Activated CD8-positive, alpha-beta T cell treated with anti-CD3 and anti-CD28 coated beads for 36 hours (primary cell): ENCODE measurements around the gene DPH1. TPM values are rescaled to one million over a fixed set of nuclear protein-coding genes. Genes with fewer than 3 reads are reported as not detected.

Source experiments
- ATAC-seq: fragments of 200-7000 bp; cut with Tn5 transposase; one replicate; pipeline ENCODE4 v1.10.0; 2021; ENCODE audit warnings: mild to moderate bottlenecking, moderate library complexity
- CTCF ChIA-PET: fragments of 350-600 bp; sonication (Branson Sonifier 250); formaldehyde crosslinking; loops from one replicate; lab custom pipeline; 2021; ENCODE audit warnings: antibody characterized with exemption; lab: Charles Lee
- POLR2A ChIA-PET: fragments of 350-600 bp; sonication (Branson Sonifier 250); formaldehyde crosslinking; loops from one replicate; lab custom pipeline; 2021; ENCODE audit warnings: antibody characterized with exemption; lab: Charles Lee
- DNase-seq: peaks from one replicate; pipeline ENCODE4 v3.0.0-alpha.2; 2020
- H3K27ac Mint-ChIP-seq: one replicate; pipeline ENCODE4 v1.8.0; 2021; ENCODE audit warnings: mild to moderate bottlenecking, mixed read lengths
- H3K27me3 Mint-ChIP-seq: one replicate; pipeline ENCODE4 v1.8.0; 2021; ENCODE audit warnings: mixed read lengths
- H3K36me3 Mint-ChIP-seq: one replicate; pipeline ENCODE4 v1.8.0; 2021; ENCODE audit warnings: low read depth, mixed read lengths
- H3K4me1 Mint-ChIP-seq: one replicate; pipeline ENCODE4 v1.8.0; 2021; ENCODE audit warnings: low read depth, mixed read lengths
- H3K4me3 Mint-ChIP-seq: one replicate; pipeline ENCODE4 v1.8.0; 2021; ENCODE audit warnings: mild to moderate bottlenecking, moderate library complexity, mixed read lengths
- H3K9me3 Mint-ChIP-seq: one replicate; pipeline ENCODE4 v1.8.0; 2021; ENCODE audit warnings: mixed read lengths
- intact Hi-C: fragments of 100-400 bp; cut with micrococcal nuclease; formaldehyde crosslinking; loops from one replicate; pipeline ENCODE4 v1.10.0; 2022
- total RNA-seq, 2 experiments: library from RNA; stranded (reverse); gene quantifications; one replicate each; pipeline ENCODE4 v1.2.3, GENCODE V29; 2021
- TF ChIP-seq, protein P1 (sequence below): fragments of 200-600 bp; IDR thresholded peaks from one replicate; pipeline ENCODE4 v1.8.0; 2022; ENCODE audit warnings: antibody characterized with exemption, mild to moderate bottlenecking

The DPH1 gene
- total RNA-seq, 2 experiments from 2014 or later: 27.8 to 32.5 TPM

DNA sequence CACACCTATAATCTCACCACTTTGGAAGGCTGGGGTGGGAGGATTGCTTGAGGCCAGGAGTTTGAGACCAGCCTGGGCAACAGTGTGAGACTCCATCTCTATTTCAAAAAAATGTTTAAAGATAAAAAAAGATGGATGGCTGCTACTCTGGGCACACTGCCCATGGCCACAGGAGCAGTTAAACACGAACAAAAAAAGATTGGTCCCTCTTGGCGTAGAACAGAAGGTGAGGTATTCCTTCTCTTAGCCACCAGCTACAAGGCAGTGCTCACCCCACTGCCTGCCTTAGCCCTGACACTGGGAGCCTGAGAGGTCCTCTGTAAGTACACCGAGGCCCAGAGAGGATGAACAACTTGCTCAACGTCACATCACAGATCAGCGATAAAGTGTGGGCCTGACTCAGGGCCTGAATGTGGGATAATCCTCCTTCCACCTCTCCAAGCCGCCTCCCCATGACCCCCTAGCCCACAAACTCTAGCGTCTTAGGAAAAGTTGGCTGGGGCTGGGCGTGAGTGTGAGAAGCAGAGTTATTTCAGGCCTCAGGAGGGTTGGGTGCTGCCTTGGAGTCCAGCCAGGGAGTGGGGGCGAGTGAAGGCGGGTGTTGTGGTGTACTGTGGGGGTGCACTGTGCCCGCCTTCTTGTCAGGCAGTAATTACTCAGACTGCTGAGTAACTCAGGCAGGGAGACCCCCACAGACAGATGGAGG is 2.3 kb upstream of the DPH1 start:
- H3K9me3 Mint-ChIP-seq: no peaks in the 10 kb centered on the region
- no peaks in the 10 kb centered on the region for H3K36me3 Mint-ChIP-seq
- H3K4me1 Mint-ChIP-seq: peaks cover 28% of the 10 kb centered on the region
- DNase-seq: no peak
- H3K27me3 Mint-ChIP-seq: peaks cover 27% of the 10 kb centered on the region
- no peak overlapping the region for H3K27ac Mint-ChIP-seq
- no peak overlapping the region for H3K4me3 Mint-ChIP-seq
- TF ChIP-seq, protein P1, sequence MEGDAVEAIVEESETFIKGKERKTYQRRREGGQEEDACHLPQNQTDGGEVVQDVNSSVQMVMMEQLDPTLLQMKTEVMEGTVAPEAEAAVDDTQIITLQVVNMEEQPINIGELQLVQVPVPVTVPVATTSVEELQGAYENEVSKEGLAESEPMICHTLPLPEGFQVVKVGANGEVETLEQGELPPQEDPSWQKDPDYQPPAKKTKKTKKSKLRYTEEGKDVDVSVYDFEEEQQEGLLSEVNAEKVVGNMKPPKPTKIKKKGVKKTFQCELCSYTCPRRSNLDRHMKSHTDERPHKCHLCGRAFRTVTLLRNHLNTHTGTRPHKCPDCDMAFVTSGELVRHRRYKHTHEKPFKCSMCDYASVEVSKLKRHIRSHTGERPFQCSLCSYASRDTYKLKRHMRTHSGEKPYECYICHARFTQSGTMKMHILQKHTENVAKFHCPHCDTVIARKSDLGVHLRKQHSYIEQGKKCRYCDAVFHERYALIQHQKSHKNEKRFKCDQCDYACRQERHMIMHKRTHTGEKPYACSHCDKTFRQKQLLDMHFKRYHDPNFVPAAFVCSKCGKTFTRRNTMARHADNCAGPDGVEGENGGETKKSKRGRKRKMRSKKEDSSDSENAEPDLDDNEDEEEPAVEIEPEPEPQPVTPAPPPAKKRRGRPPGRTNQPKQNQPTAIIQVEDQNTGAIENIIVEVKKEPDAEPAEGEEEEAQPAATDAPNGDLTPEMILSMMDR: no peak
- ChIA-PET CTCF (interaction anchor here (0.5 to 2.4 kb wide), 4 partner anchors 27 to 389 kb away, joined by 3 to 7 read pairs (median 3); partner anchors contain the start of gene HIC1), POLR2A (no interaction called here)
- no peak for ATAC-seq
- intact Hi-C loops: loop anchor here (5.0 kb wide), 1 partner anchor 120 kb away; no protein-coding TSS in a partner anchor

DNA sequence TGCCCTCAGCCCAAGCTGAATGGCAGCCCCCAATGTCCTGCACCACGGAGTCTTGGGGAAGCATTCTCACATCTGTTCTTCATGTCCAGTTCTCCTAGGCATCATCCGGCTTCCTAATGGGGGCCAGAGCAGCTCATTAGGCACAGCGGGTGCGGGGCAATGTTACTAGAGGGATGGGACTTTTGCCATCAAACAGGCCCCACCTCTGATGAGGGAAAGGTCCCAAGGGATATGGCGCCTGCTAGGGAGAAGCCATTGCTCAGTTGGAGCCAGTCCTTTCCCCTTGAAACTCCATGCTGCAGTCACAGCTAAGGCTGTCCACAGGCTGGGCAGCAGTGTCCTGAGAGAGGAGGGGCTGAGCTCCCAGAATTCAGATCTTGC is 1.7 kb upstream of the DPH1 start:
- no peaks in the 10 kb centered on the region for H3K9me3 Mint-ChIP-seq
- peaks cover 28% of the 10 kb centered on the region for H3K4me1 Mint-ChIP-seq
- TF ChIP-seq, protein P1: no peak
- H3K36me3 Mint-ChIP-seq: no peaks in the 10 kb centered on the region
- ChIA-PET CTCF (interaction anchor here (0.5 to 2.4 kb wide), 3 partner anchors 27 to 220 kb away, joined by 3 to 7 read pairs (median 3); partner anchors contain the start of gene HIC1), POLR2A (no interaction called here)
- no peak overlapping the region for H3K27ac Mint-ChIP-seq
- ATAC-seq (no peak), DNase-seq (no peak)
- peaks cover 25% of the 10 kb centered on the region for H3K27me3 Mint-ChIP-seq
- intact Hi-C loops: loop anchor here (5.0 kb wide), 1 partner anchor 121 kb away; no protein-coding TSS in a partner anchor
- H3K4me3 Mint-ChIP-seq: no peak overlapping the region

DNA sequence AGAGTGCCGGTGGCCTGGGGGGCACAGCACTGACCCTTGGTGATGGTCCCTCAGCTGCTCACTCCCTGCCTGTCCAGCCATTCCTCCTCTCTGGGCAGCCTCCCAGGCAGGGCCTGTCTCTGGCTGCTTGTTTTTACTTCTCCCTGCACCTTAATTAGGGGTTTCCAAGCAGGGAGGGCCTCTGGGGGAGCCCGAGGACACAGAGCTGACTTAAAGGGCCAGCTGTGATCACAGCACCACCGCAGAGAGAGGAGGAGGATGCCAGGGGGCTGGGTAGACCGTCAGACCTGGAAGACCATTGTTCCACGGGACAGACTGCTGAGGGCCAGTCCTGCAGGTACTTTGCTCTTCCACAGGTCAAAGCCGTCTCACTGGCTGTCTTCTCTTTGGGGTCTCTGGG is 1.2 kb upstream of the DPH1 start:
- Mint-ChIP-seq H3K36me3 (no peaks in the 10 kb centered on the region), H3K4me3 (no peak overlapping the region), H3K27ac (no peak overlapping the region), H3K9me3 (no peaks in the 10 kb centered on the region), H3K4me1 (peaks cover 28% of the 10 kb centered on the region), H3K27me3 (peaks cover 22% of the 10 kb centered on the region)
- POLR2A ChIA-PET: interaction anchor here (0.6 to 4.1 kb wide), 2 partner anchors 12 to 267 kb away, joined by 3 to 30 read pairs; partner anchors contain the start of gene OVCA2
- DNase-seq: no peak
- CTCF ChIA-PET: interaction anchor here (0.5 to 2.4 kb wide), 3 partner anchors 26 to 220 kb away, joined by 3 to 7 read pairs (median 3); partner anchors contain the start of gene HIC1
- intact Hi-C loops: loop anchor here (5.0 kb wide), 1 partner anchor 121 kb away; no protein-coding TSS in a partner anchor
- no peak for ATAC-seq
- TF ChIP-seq, protein P1: no peak

DNA sequence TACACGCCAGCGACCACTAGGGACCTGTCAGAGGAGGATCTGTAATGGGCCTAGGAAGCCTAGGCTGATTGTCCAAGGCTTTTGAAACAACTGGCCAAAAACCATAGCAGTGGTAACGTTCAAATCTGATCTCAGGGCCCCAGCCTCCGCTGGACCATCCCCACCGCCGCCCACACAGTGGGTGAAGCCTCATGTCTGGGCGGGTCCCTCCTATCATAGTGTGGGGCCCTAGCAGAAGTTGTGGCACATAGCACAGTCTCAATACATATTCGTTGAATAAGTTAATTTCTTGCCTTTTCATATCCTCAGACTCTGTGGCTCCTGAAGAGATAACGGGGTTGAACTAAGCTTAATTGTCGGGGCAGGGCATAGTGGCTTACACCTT is 818 bp downstream of the DPH1 start:
- ChIA-PET POLR2A (interaction anchor here (0.7 to 4.1 kb wide), 3 partner anchors 8 to 34 kb away, joined by 3 to 30 read pairs (median 3); partner anchors contain the start of gene OVCA2), CTCF (interaction anchor here (2.2 kb wide), 1 partner anchor 10 kb away, joined by 8 read pairs; the partner anchor contains the start of gene OVCA2)
- ATAC-seq (peak; percentile 15), DNase-seq (no peak)
- Mint-ChIP-seq H3K4me3 (peak overlapping the region; percentile 88), H3K27ac (peak overlapping the region; percentile 83), H3K4me1 (peaks cover 27% of the 10 kb centered on the region), H3K9me3 (no peaks in the 10 kb centered on the region), H3K36me3 (no peaks in the 10 kb centered on the region), H3K27me3 (peaks cover 16% of the 10 kb centered on the region)
- TF ChIP-seq, protein P1: peak; percentile 65
- intact Hi-C loops: no loop called here

DNA sequence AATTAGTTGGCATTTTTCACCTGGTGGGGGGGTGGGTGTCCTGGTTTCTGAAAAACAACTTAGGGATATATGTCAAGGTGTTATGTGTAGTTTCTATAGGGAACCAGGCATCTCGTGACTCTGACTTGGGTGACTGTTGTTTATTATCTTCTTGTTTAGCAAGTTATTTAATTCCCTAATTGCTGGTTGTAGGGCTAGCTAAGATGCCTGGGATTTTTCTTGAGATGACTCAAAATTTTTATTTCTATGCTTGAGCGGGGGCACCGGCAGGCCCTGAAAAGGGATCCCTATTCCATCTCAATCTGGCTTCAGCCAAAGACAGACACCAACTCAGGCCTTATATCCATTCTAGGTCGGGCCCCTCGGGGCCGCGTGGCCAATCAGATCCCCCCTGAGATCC is 3.2 kb downstream of the DPH1 start:
- intact Hi-C loops: no loop called here

More for the DNA sequence above, 3.2 kb downstream of the DPH1 start:
- ChIA-PET CTCF (interaction anchor here (1.0 to 1.3 kb wide), 2 partner anchors 22 to 312 kb away, joined by 3 to 4 read pairs; no protein-coding TSS in a partner anchor), POLR2A (interaction anchor here (4.1 kb wide), 1 partner anchor 8 kb away, joined by 30 read pairs; the partner anchor contains the start of gene OVCA2)
- DNase-seq: no peak
- ATAC-seq: no peak
- Mint-ChIP-seq H3K4me3 (no peak overlapping the region), H3K36me3 (peaks cover 8% of the 10 kb centered on the region), H3K27ac (no peak overlapping the region), H3K9me3 (no peaks in the 10 kb centered on the region), H3K4me1 (peaks cover 22% of the 10 kb centered on the region), H3K27me3 (no peaks in the 10 kb centered on the region)
- TF ChIP-seq, protein P1: no peak
